ENCODE data around the gene HBE1. TPM values are rescaled to one million over a fixed set of nuclear protein-coding genes. Genes with fewer than 3 reads are reported as not detected.

The HBE1 gene
- total and polyA plus RNA-seq, 7 donors, result not detected

- Histone ChIP-seq H3K4me3 (no peak overlapping the region), H3K9me3 (no peaks in the 10 kb centered on the region), H3K27me3 (ENCODE audit: insufficient read depth in 3 of 3, low read length in 2 of 3) (no peaks in the 10 kb centered on the region), H3K36me3 (ENCODE audit: insufficient read depth in 1 of 2, low read depth in 1 of 2) (no peaks in the 10 kb centered on the region), H3K4me1 (no peaks in the 10 kb centered on the region), H3K27ac (no peak overlapping the region)
- no peak for TF ChIP-seq CTCF (IDR thresholded peaks at IDR 0.05)
- intact Hi-C loops (cut with DNase I), result no loop called here
- WGBS, 3 donors, result 79 to 96% (median 81%) methylated on average over 1 of the region's 1 CpG
- no peak for DNase-seq
- no peak for ATAC-seq
These were observed 29.7 kb downstream of the HBE1 start for GRCh38 chr11:5240056-5240455.

DNA sequence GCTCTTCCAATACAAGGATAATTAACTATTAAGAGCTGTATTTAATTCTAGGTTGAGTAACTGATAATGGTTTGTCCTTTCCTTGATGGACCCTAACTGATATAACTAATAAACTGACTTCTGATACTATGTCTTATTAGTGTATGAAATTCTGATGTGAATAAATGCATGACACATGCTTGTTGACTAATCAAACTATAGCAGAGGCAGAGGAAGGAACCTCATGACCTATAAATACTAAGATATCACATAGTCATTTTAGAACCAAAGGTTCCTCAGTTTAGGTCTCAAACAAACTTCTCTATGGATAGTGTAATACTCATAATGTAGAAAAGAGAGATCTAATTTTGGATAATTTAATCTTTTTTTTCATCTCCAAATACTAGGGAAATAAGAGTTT, 30.7 kb downstream of the HBE1 start:
- Histone ChIP-seq H3K27ac (no peak overlapping the region), H3K36me3 (ENCODE audit: insufficient read depth in 1 of 2, low read depth in 1 of 2) (no peaks in the 10 kb centered on the region), H3K4me1 (no peaks in the 10 kb centered on the region), H3K9me3 (no peaks in the 10 kb centered on the region), H3K27me3 (ENCODE audit: insufficient read depth in 3 of 3, low read length in 2 of 3) (no peaks in the 10 kb centered on the region), H3K4me3 (no peak overlapping the region)
- DNase-seq (no peak), ATAC-seq (no peak)
- no peak for TF ChIP-seq CTCF (IDR thresholded peaks at IDR 0.05)
- intact Hi-C loops (cut with DNase I), result no loop called here

DNA sequence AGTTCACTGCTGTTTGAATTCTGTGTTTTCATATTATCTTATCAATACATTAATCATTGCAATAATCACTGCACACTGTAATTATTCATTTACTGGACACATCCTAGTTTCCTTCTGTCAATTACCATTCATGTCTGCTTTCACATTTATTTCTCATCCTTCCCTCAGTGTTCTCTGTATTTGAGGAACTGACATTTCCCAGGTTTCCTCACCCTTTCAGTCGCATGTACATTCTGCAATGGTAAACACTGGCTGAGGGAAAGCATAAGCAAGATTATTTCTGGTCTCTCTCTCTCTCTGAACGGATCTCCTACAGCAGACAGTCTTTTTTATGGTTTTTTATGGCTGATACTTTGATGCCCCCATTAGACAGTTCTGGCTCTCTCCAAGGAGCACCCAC, 31.3 kb downstream of the HBE1 start:
- Histone ChIP-seq H3K4me3 (no peak overlapping the region), H3K4me1 (no peaks in the 10 kb centered on the region), H3K9me3 (no peaks in the 10 kb centered on the region), H3K27ac (no peak overlapping the region), H3K27me3 (ENCODE audit: insufficient read depth in 3 of 3, low read length in 2 of 3) (no peaks in the 10 kb centered on the region), H3K36me3 (ENCODE audit: insufficient read depth in 1 of 2, low read depth in 1 of 2) (no peaks in the 10 kb centered on the region)
- intact Hi-C loops (cut with DNase I), result no loop called here
- ATAC-seq (no peak), DNase-seq (no peak)
- 51 to 61% (median 55%) methylated on average over 2 of the region's 2 CpGs for WGBS, 3 donors
- TF ChIP-seq CTCF (IDR thresholded peaks at IDR 0.05), result no peak

DNA sequence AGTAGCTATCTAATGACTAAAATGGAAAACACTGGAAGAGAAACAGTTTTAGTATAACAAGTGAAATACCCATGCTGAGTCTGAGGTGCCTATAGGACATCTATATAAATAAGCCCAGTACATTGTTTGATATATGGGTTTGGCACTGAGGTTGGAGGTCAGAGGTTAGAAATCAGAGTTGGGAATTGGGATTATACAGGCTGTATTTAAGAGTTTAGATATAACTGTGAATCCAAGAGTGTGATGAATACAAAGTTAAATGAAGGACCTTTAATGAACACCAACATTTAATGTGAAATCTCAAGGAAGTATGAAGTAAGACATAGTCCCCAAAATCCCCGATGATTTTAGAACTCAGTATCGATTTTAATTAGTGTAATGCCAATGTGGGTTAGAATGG, 32.3 kb downstream of the HBE1 start:
- DNase-seq (no peak), ATAC-seq (no peak)
- H3K4me3 ChIP-seq, result no peak overlapping the region
- H3K9me3 ChIP-seq, result no peaks in the 10 kb centered on the region
- H3K36me3 ChIP-seq (ENCODE audit: insufficient read depth in 1 of 2, low read depth in 1 of 2), result no peaks in the 10 kb centered on the region
- no peak overlapping the region for H3K27ac ChIP-seq
- intact Hi-C loops (cut with DNase I), result no loop called here
- TF ChIP-seq CTCF (IDR thresholded peaks at IDR 0.05), result no peak
- no peaks in the 10 kb centered on the region for H3K27me3 ChIP-seq (ENCODE audit: insufficient read depth in 3 of 3, low read length in 2 of 3)
- no peaks in the 10 kb centered on the region for H3K4me1 ChIP-seq
- WGBS, 3 donors, result 36 to 93% (median 88%) methylated on average over 2 of the region's 2 CpGs

GRCh38 chr11:5235364-5236095, 34.2 kb downstream of the HBE1 start:
- Histone ChIP-seq H3K4me1 (no peaks in the 10 kb centered on the region), H3K27ac (no peak overlapping the region), H3K36me3 (ENCODE audit: insufficient read depth in 1 of 2, low read depth in 1 of 2) (no peaks in the 10 kb centered on the region), H3K27me3 (ENCODE audit: insufficient read depth in 3 of 3, low read length in 2 of 3) (no peaks in the 10 kb centered on the region), H3K4me3 (no peak overlapping the region), H3K9me3 (no peaks in the 10 kb centered on the region)
- no peak for ATAC-seq
- WGBS, 3 donors, result 84 to 86% (median 85%) methylated on average over 5 of the region's 5 CpGs
- DNase-seq, result no peak
- TF ChIP-seq CTCF (IDR thresholded peaks at IDR 0.05), result no peak
- intact Hi-C loops (cut with DNase I), result no loop called here
